ENCODE measurements around the gene CACNA1E. TPM values are rescaled to one million over a fixed set of nuclear protein-coding genes. Genes with fewer than 3 reads are reported as not detected.

The CACNA1E gene
- total RNA-seq, 1 experiment from 2014 or later: not detected

GRCh38 chr1:181767001-181767708 lies 283.8 kb downstream of the CACNA1E start:
- DNase-seq (ENCODE audit: low spot score): no peak
- no peaks in the 10 kb centered on the region for H3K9me3 ChIP-seq (ENCODE audit: low read depth, low read length, poor library complexity, severe bottlenecking)
- ChIA-PET POLR2A (ENCODE audit: low non-redundant PET) (no interaction called here), CTCF (no interaction called here)
- H3K4me1 ChIP-seq (ENCODE audit: insufficient read depth, low read length, poor library complexity, severe bottlenecking): no peaks in the 10 kb centered on the region
- intact Hi-C loops (cut with micrococcal nuclease; ENCODE audit: unreplicated experiment): no loop called here
- H3K4me3 ChIP-seq (ENCODE audit: low read depth, low read length, poor library complexity, severe bottlenecking): no peak overlapping the region
- no TSS peak for BruUV-seq (replicated peaks)
- H3K27ac ChIP-seq (ENCODE audit: low read depth, low read length, poor library complexity, severe bottlenecking): no peak overlapping the region
- peaks cover 43% of the 10 kb centered on the region for H3K27me3 ChIP-seq (replicated peaks; ENCODE audit: insufficient read depth, low read depth, low read length, poor library complexity)
- no peaks in the 10 kb centered on the region for H3K36me3 ChIP-seq (ENCODE audit: insufficient read depth, low read length, poor library complexity, severe bottlenecking)
- TF ChIP-seq CTCF (conservative IDR thresholded peaks at IDR 0.05; ENCODE audit: low read depth, low read length): no peak
- no peak for TF ChIP-seq EZH2 (IDR thresholded peaks at IDR 0.05; ENCODE audit: borderline replicate concordance, low read depth, low read length, poor library complexity, severe bottlenecking)

DNA sequence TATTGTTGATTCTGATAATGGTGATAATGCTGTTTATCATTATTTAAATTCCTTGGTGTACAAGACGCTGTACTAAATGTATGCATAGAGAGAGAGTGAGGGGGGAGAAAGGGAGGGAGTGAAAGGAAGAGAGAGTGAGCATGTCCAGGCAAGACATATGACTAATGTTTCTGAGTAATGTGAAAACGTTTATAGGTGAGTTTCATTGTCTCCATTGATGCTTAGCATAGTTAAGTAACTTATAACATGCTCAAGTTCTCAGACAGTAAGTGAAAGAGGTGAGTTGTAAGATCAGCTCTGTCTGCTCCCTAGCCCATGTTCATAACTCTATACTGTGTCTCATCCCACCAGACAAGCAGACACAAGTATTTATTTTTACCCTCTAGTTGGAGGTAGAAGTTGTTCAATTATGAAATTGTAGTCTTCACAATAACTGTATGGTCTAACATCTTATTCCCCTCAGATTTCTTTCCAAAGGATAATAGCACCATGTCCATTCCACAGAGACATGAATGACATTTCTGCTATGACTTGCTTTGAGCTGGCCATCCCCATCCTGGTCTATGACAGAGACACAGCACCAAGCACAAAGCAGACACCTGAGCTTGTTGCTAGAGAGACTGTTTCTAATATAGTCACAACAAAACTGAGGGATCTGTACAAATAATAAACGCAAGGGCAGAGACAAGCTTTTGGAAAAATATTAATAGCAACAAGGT lies 285.1 kb downstream of the CACNA1E start:
- no peak for DNase-seq (ENCODE audit: low spot score)
- TF ChIP-seq EZH2 (IDR thresholded peaks at IDR 0.05; ENCODE audit: borderline replicate concordance, low read depth, low read length, poor library complexity, severe bottlenecking) (no peak), CTCF (conservative IDR thresholded peaks at IDR 0.05; ENCODE audit: low read depth, low read length) (no peak)
- ChIA-PET POLR2A (ENCODE audit: low non-redundant PET) (interaction anchor here (0.6 kb wide), 1 partner anchor 665 kb away, joined by 3 read pairs; no protein-coding TSS in a partner anchor), CTCF (no interaction called here)
- no peaks in the 10 kb centered on the region for H3K36me3 ChIP-seq (ENCODE audit: insufficient read depth, low read length, poor library complexity, severe bottlenecking)
- intact Hi-C loops (cut with micrococcal nuclease; ENCODE audit: unreplicated experiment): no loop called here
- H3K27ac ChIP-seq (ENCODE audit: low read depth, low read length, poor library complexity, severe bottlenecking): no peak overlapping the region
- no peak overlapping the region for H3K4me3 ChIP-seq (ENCODE audit: low read depth, low read length, poor library complexity, severe bottlenecking)
- H3K27me3 ChIP-seq (replicated peaks; ENCODE audit: insufficient read depth, low read depth, low read length, poor library complexity): peaks cover 34% of the 10 kb centered on the region
- no peaks in the 10 kb centered on the region for H3K4me1 ChIP-seq (ENCODE audit: insufficient read depth, low read length, poor library complexity, severe bottlenecking)
- H3K9me3 ChIP-seq (ENCODE audit: low read depth, low read length, poor library complexity, severe bottlenecking): no peaks in the 10 kb centered on the region
- BruUV-seq (replicated peaks): no TSS peak

- no peaks in the 10 kb centered on the region for H3K36me3 ChIP-seq (ENCODE audit: insufficient read depth, low read length, poor library complexity, severe bottlenecking)
- peaks cover 29% of the 10 kb centered on the region for H3K27me3 ChIP-seq (replicated peaks; ENCODE audit: insufficient read depth, low read depth, low read length, poor library complexity)
- CTCF ChIA-PET: no interaction called here
- no peak for DNase-seq (ENCODE audit: low spot score)
- H3K9me3 ChIP-seq (ENCODE audit: low read depth, low read length, poor library complexity, severe bottlenecking): no peaks in the 10 kb centered on the region
- no TSS peak for BruUV-seq (replicated peaks)
- POLR2A ChIA-PET (ENCODE audit: low non-redundant PET): no interaction called here
- intact Hi-C loops (cut with micrococcal nuclease; ENCODE audit: unreplicated experiment): no loop called here
- H3K4me1 ChIP-seq (ENCODE audit: insufficient read depth, low read length, poor library complexity, severe bottlenecking): no peaks in the 10 kb centered on the region
- TF ChIP-seq EZH2 (IDR thresholded peaks at IDR 0.05; ENCODE audit: borderline replicate concordance, low read depth, low read length, poor library complexity, severe bottlenecking) (no peak), CTCF (conservative IDR thresholded peaks at IDR 0.05; ENCODE audit: low read depth, low read length) (no peak)
- H3K27ac ChIP-seq (ENCODE audit: low read depth, low read length, poor library complexity, severe bottlenecking): no peak overlapping the region
- no peak overlapping the region for H3K4me3 ChIP-seq (ENCODE audit: low read depth, low read length, poor library complexity, severe bottlenecking)
Measured at GRCh38 chr1:181768930-181769280, 285.6 kb downstream of the CACNA1E start.
